HG02571 (cell line): Measurements from ENCODE around the gene VPS37B.
"Not testable (repeated sequence)": the region's sequence is repeated elsewhere in the genome, so short reads cannot be mapped to it uniquely, and the experiment has no call there.

ENCODE experiments used
- ATAC-seq: cut with Tn5 transposase; IDR thresholded peaks from one replicate; pipeline ENCODE4 v1.9.1; 2021; ENCODE audit warnings: mild to moderate bottlenecking, moderate library complexity; ENCODE audit not compliant: unreplicated experiment

VPS37B gene

GRCh38 chr12:122895704-122896636 lies at the start of gene VPS37B:
TSS of gene VPS37B (minus strand) at chr12:122896124. CDS start at chr12:122896062, 62 bp downstream.
- no peak for ATAC-seq

GRCh38 chr12:122944605-122945592 lies 49.0 kb upstream of the VPS37B start:
- ATAC-seq, result no peak

GRCh38 chr12:122943196-122943595 lies 47.3 kb upstream of the VPS37B start:
- ATAC-seq, result no peak

GRCh38 chr12:122942637-122943036 lies 46.7 kb upstream of the VPS37B start:
- ATAC-seq, result no peak

GRCh38 chr12:122941351-122941750 lies 45.4 kb upstream of the VPS37B start:
- not testable (repeated sequence) for ATAC-seq

GRCh38 chr12:122939125-122939524 lies 43.2 kb upstream of the VPS37B start:
- ATAC-seq, result no peak

- no peak for ATAC-seq
Observed at GRCh38 chr12:122937622-122938091, 41.7 kb upstream of the VPS37B start.

- ATAC-seq, result no peak
Observed at GRCh38 chr12:122935318-122935717, 39.4 kb upstream of the VPS37B start.

GRCh38 chr12:122934722-122935121 lies 38.8 kb upstream of the VPS37B start:
- no peak for ATAC-seq

- ATAC-seq, result no peak
Observed at GRCh38 chr12:122932207-122932606, 36.3 kb upstream of the VPS37B start.

GRCh38 chr12:122929812-122930211 lies 33.9 kb upstream of the VPS37B start:
- ATAC-seq, result no peak

GRCh38 chr12:122929148-122929538 lies 33.2 kb upstream of the VPS37B start:
- ATAC-seq, result no peak

GRCh38 chr12:122928404-122929147 lies 32.7 kb upstream of the VPS37B start:
- no peak for ATAC-seq

GRCh38 chr12:122927756-122928403 lies 32.0 kb upstream of the VPS37B start:
- ATAC-seq, result no peak

- ATAC-seq, result no peak
Observed at GRCh38 chr12:122921917-122922316, 26.0 kb upstream of the VPS37B start.

- ATAC-seq, result no peak
Observed at GRCh38 chr12:122920687-122921086, 24.8 kb upstream of the VPS37B start.

- no peak for ATAC-seq
Observed at GRCh38 chr12:122918827-122919226, 22.9 kb upstream of the VPS37B start.

- no peak for ATAC-seq
Observed at GRCh38 chr12:122917507-122918121, 21.7 kb upstream of the VPS37B start.

- ATAC-seq, result no peak
Observed at GRCh38 chr12:122909442-122910288, 13.7 kb upstream of the VPS37B start.
